Measurements from ENCODE around the gene MARCKSL1.

GRCh38 chr1:32353431-32353830, 17.4 kb upstream of the MARCKSL1 start:
- no peak for TF ChIP-seq CTCF (IDR thresholded peaks at IDR 0.05)
- no peak for TF ChIP-seq POLR2A (IDR thresholded peaks at IDR 0.05)
